Mucosa of stomach (tissue), 1 donor: ENCODE measurements around the gene RASSF1.

Experiments used
- H3K27me3 ChIP-seq: one replicate; pipeline ENCODE4 v1.7.0; 2013; ENCODE audit warnings: mild to moderate bottlenecking, low read length; ENCODE audit not compliant: control insufficient read depth, insufficient read depth
- H3K36me3 ChIP-seq: one replicate; pipeline ENCODE4 v1.7.0; 2013; ENCODE audit warnings: low read length; ENCODE audit not compliant: control insufficient read depth, insufficient read depth
- H3K4me1 ChIP-seq: one replicate; pipeline ENCODE4 v1.7.0; 2013; ENCODE audit warnings: mild to moderate bottlenecking, low read length; ENCODE audit not compliant: control insufficient read depth, insufficient read depth
- H3K4me3 ChIP-seq: one replicate; pipeline ENCODE4 v1.7.0; 2013; ENCODE audit warnings: low read length
- H3K9ac ChIP-seq: one replicate; pipeline ENCODE4 v1.7.0; 2013; ENCODE audit warnings: mild to moderate bottlenecking, low read length, moderate library complexity
- H3K9me3 ChIP-seq: one replicate; pipeline ENCODE4 v1.7.0; 2013; ENCODE audit warnings: mild to moderate bottlenecking, low read length, moderate library complexity; ENCODE audit not compliant: control insufficient read depth
- donor health status: Pancreatic carcinoma.

Gene RASSF1

DNA sequence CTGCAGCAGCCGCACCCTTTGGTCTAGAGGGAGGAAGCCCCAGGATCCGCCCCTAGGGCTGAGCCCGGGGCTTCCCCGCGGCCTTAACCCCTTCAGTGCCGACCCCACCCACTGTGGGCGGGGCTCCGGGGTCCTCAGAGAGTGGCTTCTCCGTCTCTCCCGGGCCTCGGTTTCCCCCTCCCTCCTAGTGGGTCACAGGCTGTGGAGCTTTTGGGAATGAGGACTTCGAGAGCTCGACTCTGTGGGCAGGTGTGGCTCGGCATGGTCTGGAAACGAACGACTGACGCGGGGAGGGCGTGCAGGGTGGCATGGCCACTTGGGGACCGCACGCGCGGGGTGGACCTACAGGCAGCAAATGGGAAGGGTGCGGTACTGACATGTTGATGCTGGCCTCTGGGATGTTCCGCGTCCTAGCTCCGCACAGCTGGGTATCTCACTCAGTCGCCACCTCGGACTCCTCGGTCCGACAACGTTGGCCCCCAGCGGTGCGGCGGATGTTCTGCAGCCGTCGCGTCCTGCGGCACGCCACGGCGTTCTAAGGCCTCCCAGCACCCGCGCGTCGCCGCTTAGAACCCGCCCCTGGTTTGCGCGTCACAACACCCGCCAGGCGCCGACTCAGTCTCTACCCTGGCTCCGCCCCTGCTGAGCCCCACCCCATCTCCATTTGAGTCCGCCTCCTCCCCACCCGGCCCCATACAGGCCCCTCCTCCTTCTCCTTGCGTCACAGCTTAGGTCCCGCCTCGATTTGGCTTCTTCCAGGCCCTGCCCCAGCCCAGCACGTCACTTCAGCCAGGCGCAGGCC is 41.6 kb downstream of the RASSF1 start, which contains the start of the genes HYAL3 and NAA80:
HYAL3 (minus strand) TSS at position 570 of the 802 bp plus-strand sequence. CDS start 3,803 bp downstream, outside the sequence.
NAA80 (minus strand) TSS at position 570 of the 802 bp plus-strand sequence. CDS start 1,942 bp downstream, outside the sequence.
- H3K27me3 ChIP-seq = no peaks in the 10 kb centered on the region
- H3K36me3 ChIP-seq = no peaks in the 10 kb centered on the region
- H3K4me1 ChIP-seq = peaks cover 57% of the 10 kb centered on the region
- peak within 1 kb of the TSS; percentile 82 for H3K9ac ChIP-seq
- no peaks in the 10 kb centered on the region for H3K9me3 ChIP-seq
- peak within 1 kb of the TSS; percentile 72 for H3K4me3 ChIP-seq

DNA sequence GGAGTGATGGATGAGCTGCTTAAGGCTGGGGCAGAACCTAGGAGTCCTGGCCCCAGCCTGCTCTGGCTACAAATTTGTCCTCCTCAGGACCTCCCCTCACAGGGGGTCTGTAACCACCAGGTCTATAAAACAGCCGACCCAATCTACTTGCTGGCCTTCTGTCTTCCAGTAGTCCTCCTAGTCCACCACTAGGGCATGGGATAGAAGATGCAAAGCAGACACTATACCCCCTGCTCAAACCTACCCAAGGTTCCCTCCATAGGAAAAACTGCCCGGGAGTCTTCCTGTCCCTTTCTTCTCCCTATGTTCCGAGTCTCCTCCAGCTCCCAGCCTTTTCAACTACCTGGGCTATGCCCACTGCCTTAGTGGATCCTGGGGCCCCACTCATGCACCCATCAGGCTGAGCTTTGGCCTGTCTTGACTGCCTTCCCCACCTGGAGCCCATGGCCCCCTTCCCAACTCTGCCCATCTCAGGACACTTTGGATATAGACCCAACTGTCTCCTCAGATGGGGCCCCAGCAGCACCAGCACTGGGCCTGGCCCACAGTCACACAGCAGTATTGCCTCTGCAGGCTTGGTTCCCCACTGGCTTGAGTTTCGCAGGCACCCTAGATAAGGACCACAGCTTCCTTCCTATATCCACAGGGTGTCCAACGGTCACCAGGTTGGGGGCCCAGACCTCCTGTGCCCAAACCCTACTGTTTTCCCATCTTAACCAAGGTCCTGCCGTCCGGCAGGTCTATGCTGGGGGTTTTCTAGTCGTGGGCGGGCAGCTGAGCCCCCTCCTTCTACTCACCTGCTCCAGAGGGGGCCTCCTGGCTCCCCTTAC is 42.5 kb downstream of the RASSF1 start:
- peak overlapping the region; percentile 72 for H3K4me3 ChIP-seq
- H3K9ac ChIP-seq = peak overlapping the region; percentile 82
- H3K9me3 ChIP-seq = no peaks in the 10 kb centered on the region
- H3K36me3 ChIP-seq = no peaks in the 10 kb centered on the region
- peaks cover 53% of the 10 kb centered on the region for H3K4me1 ChIP-seq
- H3K27me3 ChIP-seq = no peaks in the 10 kb centered on the region

GRCh38 chr3:50297384-50297775 is 43.3 kb downstream of the RASSF1 start:
- Histone ChIP-seq H3K9ac (no peak overlapping the region), H3K4me1 (peaks cover 53% of the 10 kb centered on the region), H3K9me3 (no peaks in the 10 kb centered on the region), H3K4me3 (no peak overlapping the region), H3K27me3 (no peaks in the 10 kb centered on the region), H3K36me3 (no peaks in the 10 kb centered on the region)

DNA sequence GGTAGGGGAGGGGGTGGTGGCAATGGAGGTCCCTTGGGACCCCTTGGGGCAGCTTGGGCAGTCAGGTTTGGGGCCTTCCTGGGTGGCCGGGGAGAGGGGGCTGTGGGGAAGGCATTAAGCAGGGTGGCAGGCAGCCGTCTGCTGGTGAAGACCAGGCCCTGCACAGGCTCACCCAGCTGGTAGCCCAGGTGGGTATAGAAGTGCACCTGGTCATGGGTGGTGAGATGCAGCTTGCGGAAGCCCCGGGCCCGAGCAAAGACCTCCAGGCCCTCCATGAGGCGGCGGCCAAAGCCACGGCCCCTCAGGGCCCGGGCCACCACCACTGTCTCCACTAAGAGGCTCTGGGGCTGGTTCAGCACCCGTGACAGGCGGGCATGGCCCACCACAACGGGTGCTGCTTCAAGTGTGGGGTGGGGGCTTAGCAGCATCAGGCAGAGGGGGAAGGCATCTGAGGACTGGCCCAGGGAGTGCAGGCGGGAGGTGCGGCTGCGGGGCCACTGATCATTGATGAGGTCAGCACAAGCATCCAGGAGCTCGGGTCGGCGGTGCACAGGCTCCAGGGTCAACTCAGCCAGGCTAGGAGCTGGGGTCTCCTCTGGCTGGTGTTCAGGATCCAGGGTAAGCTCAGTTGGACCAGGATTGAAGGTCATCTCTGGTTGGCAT is 43.8 kb downstream of the RASSF1 start:
- H3K4me3 ChIP-seq = no peak overlapping the region
- peaks cover 48% of the 10 kb centered on the region for H3K4me1 ChIP-seq
- H3K9ac ChIP-seq = no peak overlapping the region
- H3K9me3 ChIP-seq = no peaks in the 10 kb centered on the region
- H3K36me3 ChIP-seq = no peaks in the 10 kb centered on the region
- H3K27me3 ChIP-seq = no peaks in the 10 kb centered on the region

DNA sequence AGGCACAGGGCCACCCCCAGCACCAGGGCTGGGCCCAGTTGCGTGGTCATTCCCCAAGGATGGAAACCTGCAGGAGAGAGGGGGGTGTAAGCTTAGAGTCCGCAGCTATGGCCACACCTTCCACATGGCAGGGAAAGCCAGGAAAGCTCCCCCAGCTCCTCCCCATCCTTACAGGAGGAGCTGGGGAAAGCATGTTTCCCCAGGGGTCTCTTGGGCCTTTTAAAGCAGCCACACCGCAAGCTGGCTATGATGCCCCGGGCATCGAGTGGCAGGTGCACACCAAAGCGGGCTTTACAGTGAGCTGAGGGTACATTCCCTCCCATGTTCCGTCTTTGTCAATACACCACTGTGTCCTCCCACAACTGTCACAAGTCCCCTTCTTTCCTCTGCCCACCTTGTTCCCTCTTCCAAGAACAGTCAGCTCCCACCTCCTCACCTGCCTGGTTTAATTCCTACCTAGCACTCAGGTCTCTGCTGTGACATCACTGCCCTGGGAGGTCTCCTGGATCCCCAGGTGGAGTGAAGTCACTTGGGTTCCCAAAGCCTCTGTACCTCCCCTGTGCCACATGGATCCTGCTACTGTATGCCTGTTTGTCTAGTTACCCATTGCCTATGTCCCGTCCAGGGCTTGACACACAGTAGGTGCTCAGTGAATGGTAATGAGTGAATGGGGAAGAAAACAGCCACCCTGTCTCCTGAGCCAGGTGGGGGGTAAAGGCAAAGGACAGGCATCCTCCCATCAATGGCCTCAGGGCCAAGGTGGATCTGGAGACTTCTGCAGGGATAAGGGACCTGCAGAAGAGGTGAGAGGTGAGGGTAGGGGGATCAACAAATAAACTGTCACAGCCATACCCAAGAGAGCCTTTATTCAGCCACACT is 44.8 kb downstream of the RASSF1 start:
- peaks cover 49% of the 10 kb centered on the region for H3K4me1 ChIP-seq
- H3K36me3 ChIP-seq = no peaks in the 10 kb centered on the region
- no peak overlapping the region for H3K9ac ChIP-seq
- no peak overlapping the region for H3K4me3 ChIP-seq
- no peaks in the 10 kb centered on the region for H3K9me3 ChIP-seq
- H3K27me3 ChIP-seq = no peaks in the 10 kb centered on the region

- Histone ChIP-seq H3K9ac (no peak overlapping the region), H3K4me1 (peaks cover 47% of the 10 kb centered on the region), H3K4me3 (no peak overlapping the region), H3K36me3 (peaks cover 1% of the 10 kb centered on the region), H3K27me3 (no peaks in the 10 kb centered on the region), H3K9me3 (no peaks in the 10 kb centered on the region)
Observed at GRCh38 chr3:50294492-50295403, 45.9 kb downstream of the RASSF1 start.

GRCh38 chr3:50294089-50294488 is 46.5 kb downstream of the RASSF1 start:
- H3K4me3 ChIP-seq = no peak overlapping the region
- no peaks in the 10 kb centered on the region for H3K27me3 ChIP-seq
- peaks cover 46% of the 10 kb centered on the region for H3K4me1 ChIP-seq
- no peak overlapping the region for H3K9ac ChIP-seq
- H3K36me3 ChIP-seq = peaks cover 6% of the 10 kb centered on the region
- H3K9me3 ChIP-seq = no peaks in the 10 kb centered on the region

DNA sequence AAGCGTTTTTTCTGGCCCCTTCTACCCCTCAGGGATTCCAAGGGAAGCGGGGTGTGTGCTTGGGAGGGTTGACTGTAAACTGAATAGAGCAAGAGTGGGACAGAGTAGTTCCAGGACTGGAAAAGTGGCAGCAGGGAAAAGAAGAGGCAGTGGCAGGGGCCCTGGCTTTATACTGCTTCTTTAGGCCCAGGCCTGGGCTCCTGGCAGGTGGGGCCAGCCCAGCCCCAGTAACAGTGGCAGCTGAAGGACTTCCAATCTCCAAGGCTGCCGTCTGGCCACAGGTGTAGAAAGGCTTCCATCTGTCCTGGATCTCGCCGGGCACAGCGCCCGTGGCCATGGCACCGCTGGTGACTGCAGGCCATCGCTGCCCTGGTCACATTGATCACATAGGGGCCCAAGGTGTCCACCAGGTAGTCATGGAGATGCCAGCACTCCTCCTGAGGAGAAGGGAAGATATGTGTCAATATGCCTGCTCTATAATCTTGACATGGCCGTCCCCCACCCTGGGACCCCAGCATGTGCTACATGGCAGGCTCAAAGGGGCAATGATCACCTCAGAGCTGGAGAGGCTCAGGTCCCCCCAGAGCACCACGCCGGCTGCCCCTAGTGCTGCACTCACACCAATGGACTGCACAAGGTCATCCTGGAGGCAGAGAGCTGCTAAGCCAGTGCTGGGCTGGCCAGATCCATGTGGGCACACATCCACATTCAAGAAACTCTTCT is 47.4 kb downstream of the RASSF1 start:
- Histone ChIP-seq H3K4me1 (peaks cover 37% of the 10 kb centered on the region), H3K36me3 (peaks cover 9% of the 10 kb centered on the region), H3K27me3 (no peaks in the 10 kb centered on the region), H3K9me3 (no peaks in the 10 kb centered on the region), H3K4me3 (peak overlapping the region; percentile 87), H3K9ac (peak overlapping the region; percentile 75)

DNA sequence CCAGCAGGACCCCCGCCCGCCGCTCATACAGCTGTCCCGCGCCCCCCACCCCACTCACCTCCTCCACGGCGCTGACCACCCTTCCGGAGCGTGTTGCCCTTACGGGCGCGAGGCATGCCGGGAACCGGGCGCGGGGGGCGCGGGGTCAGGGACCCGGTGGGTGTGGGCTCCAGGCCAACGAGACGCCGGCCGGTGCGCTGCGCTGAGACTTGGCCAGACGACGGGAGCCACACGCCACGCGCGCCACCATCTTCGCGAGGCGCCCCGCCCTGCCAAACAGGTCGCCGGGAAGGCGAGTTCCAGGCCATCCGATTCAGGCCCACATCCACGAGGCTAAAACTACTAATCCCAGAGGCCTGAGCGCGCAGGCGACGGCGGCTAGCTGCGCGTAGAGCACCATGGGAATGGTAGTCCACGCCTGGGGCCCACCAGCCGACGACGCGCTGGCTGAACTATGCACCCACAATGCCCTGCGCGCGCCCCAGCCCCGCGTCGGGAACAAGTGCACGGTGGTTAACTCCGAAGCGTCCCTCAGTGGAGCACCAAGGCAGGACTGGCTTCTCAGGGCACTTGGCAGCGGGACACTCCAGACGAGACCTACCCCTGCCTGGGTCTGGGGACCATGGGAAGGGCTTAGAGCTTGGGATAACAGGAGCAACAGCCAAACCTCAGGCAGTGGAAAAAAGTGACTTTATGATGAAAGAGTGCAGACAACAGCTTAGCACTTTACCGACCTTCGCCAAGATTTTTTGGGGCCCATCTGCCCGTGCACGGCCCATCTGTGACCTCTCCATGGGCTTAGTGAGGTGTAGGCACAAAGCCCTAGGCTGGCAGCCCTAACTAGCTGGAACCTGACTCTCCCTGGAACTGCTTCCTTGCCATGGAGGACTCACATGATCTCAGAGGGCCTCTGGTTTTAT is 48.2 kb downstream of the RASSF1 start, which contains the start of gene IFRD2:
IFRD2 (minus strand) TSS at position 271 of the 920 bp plus-strand sequence; CDS start at position 116, 155 bp downstream.
- no peaks in the 10 kb centered on the region for H3K27me3 ChIP-seq
- H3K9me3 ChIP-seq = no peaks in the 10 kb centered on the region
- peak within 1 kb of the TSS; percentile 87 for H3K4me3 ChIP-seq
- peaks cover 29% of the 10 kb centered on the region for H3K4me1 ChIP-seq
- peak within 1 kb of the TSS; percentile 89 for H3K9ac ChIP-seq
- peaks cover 9% of the 10 kb centered on the region for H3K36me3 ChIP-seq
